Stimulated activated CD8-positive, alpha-beta memory T cell treated with anti-CD3 and anti-CD28 coated beads, Interleukin-4, amount 100 ng/mL, for 4 hours (primary cell): Measurements from ENCODE around the gene S100A10.

Experiments
- DNase-seq, 2 donors: peaks; one replicate each; pipeline ENCODE4 v3.0.0-alpha.2; 2020; ENCODE audit warnings: low read depth in 2 of 2, low spot score in 1 of 2

The S100A10 gene, protein sequence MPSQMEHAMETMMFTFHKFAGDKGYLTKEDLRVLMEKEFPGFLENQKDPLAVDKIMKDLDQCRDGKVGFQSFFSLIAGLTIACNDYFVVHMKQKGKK

DNA sequence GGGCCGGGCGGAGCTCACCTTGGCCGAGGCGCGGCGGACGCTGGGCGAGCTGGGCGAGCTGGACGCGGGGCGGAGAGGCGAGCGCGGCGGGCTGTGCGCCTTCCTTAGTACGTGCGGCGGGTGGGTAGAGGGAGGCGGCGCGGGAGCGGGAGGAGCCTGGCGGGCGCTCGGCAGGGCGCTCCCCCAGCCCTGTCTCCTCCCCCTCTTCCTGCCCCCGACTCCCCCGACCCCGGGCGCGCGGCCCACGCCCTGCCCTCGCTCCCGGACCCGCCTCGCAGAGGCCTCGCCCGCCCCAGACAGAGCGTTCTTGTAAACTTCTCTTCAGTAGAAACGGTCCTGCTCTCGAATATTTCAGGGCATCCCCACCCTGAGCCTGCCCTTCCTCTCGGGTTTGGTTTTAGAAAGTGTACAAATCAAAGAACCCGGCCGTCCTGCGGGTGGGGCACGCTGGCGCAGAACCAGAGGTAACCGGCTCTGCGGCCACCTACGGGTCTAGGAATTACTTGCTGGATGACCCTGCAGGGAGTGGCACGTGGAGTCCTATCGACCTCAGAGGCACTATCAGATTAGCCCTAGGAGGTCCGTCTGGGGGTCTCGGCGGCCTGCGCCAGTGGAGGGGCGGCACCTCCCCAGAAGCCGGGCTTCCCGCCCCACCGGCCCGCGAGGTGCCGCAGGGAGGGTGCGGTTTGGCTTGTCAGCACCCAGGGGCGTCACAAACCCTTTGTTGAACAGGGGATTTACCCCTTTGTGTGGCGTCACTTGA lies at the start of gene S100A10:
Gene S100A10, minus strand, starts transcription at position 126 of the 763 bp plus-strand sequence. CDS start 7,629 bp downstream, outside the sequence.
- DNase-seq = peak in 1 of 2 donors; percentile 56

DNA sequence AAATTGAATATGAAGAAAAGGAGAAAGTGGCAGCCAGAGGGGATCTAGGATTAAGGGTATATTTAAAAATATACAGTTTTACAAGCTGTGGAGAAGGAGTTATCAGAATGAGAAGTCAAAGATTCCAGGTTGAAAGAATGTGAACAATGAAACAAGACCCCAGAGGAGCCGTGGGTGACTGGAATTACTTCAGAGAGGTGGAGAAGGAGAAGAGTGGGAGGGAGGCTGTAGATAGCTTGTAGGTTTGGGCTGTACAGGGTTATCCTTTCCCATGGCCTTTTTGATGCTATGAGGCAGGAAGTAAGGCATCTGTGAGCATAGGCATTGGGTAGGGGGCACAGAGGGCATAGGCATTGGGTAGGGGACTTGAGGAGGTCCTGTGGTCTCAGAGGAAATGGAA lies 48.4 kb upstream of the S100A10 start:
- DNase-seq = no peak

DNA sequence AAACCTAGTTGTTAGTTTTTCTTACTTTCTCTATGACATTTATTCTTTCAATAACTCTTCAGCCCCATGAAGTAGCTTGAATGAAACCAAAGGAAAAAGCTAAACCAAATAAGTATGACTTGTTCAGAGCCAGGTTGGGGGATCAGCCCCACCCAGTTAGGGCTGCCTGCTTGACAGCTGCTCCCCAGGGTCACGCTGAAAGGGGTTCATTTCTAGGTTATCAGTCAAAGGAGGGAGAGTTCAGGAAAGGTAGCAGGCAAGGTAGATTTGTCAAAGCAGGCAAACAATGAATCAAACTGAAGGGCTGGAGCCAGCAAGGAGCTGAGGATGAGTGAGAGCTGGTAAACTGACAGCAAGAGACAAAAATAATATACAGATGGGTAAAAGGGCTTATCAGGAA lies 46.2 kb upstream of the S100A10 start:
- no peak for DNase-seq

DNA sequence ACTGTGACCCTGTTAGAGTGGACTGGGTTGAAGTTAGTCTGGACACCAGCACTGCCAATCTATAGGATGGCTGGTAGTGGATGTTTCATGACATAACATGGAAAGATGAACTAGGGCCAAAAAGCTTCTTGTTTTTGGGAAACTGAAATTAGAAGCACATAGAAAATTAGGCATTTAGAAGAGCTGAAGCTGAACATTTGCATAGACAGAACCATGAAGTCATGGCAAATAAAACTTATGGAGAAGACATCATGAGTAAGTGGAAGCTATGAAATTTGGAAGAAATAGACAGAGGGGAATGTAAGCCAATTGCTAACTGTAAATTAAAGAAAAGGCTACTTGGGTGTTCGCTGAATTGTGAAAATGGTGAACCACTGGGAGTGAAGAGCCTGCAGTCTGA lies 45.8 kb upstream of the S100A10 start:
- no peak for DNase-seq

DNA sequence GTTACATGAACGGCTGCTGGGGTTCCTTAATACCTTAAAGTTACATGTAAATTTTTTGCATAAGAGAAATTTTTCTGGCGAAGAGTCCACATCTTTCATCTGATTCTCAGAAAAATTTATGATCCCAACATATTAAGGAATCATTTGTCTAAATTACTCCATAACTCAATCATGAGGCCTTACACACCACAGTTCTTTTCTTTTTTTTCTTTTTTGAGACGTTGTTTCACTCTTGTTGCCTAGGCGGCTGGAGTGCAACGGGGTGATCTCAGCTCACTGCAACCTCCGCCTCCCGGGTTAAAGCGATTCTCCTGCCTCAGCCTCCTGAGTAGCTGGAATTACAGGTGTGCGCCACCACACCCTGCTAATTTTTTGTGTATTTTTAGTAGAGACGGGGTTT lies 45.2 kb upstream of the S100A10 start:
- DNase-seq = no peak

DNA sequence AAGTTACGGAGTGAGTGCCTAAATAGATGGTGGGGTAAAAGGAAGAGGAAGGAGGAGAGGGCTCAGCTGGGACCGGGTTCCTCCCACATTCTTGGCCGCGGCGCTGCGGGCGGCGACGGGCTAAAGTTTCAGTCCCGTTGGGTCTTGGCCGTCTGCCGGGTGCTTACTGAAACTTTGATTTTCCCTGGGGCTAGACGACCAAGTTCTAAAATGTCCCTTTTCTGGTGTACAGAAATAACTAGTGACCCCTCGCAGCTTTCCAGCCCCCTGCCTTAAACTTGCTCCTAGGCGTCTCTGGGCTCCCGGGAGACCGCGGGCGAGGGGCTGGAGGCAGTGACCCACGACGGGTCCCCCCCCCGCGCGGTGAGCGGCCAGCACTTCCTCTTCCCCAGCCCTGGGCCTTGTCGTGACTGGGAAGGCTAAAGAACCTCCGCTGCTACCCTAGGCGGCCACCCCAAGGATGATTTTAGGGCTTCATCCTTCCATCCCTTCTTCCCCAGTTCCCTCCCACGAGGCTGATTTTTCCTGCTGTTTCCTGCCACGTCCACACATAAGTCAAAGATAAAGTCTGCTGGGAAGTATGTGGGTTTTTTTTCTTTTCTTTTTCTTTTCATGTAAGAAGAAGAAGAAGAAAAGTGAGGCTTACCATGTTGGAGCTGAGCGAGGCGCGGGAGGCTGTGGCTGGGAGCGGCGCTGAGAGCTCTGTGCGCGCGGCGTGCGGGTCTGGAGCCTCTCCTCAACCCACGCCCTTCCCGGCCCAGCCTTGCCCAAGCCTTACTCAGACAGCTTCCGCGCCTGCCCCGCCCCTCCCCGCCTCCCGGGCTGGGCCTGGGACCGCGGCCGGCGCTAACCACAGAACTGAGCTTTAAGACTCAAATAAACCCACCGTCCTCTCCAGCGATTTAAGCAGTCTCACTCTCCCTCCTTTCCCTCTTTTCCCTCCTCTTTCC lies 42.9 kb upstream of the S100A10 start, which contains the start of gene S100A11:
Gene S100A11, minus strand, starts transcription at position 738 of the 950 bp plus-strand sequence. Its CDS starts 89 bp downstream, at position 649.
- peak in 1 of 2 donors; percentile 63 for DNase-seq

DNA sequence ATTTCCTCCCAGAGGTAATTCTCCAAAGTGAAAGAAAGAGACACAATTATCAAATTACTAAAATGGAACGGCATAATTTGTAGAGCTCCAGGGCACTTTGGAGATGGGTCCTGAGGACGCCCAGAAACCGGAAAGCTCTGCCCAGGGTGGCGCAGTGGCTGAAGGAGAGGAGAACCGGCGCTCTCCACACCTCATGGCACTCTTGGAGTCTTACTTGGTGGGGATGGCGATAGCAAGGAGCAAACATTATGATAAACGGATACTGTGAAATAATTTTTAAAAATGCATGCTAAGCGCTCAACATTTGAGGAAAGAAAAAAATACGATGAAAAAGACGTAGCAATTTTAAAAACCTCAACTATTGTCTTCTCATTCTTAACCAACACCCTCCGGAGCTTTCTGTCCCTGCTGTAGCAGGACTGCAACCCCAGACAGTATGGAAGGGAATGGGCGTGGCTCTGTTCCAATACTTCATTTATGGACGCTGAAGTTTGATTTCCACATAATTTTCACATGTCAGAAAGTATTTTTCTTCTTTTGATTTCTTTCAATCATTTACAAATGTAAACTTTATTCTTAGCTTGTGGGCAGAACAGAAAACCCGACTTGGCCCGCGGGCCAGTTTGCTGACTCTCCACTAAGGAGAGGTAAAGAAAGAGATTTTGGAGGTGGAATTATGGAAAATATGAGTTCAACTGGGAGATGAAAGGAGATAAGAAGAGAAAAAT lies 42.0 kb upstream of the S100A10 start:
- no peak for DNase-seq

DNA sequence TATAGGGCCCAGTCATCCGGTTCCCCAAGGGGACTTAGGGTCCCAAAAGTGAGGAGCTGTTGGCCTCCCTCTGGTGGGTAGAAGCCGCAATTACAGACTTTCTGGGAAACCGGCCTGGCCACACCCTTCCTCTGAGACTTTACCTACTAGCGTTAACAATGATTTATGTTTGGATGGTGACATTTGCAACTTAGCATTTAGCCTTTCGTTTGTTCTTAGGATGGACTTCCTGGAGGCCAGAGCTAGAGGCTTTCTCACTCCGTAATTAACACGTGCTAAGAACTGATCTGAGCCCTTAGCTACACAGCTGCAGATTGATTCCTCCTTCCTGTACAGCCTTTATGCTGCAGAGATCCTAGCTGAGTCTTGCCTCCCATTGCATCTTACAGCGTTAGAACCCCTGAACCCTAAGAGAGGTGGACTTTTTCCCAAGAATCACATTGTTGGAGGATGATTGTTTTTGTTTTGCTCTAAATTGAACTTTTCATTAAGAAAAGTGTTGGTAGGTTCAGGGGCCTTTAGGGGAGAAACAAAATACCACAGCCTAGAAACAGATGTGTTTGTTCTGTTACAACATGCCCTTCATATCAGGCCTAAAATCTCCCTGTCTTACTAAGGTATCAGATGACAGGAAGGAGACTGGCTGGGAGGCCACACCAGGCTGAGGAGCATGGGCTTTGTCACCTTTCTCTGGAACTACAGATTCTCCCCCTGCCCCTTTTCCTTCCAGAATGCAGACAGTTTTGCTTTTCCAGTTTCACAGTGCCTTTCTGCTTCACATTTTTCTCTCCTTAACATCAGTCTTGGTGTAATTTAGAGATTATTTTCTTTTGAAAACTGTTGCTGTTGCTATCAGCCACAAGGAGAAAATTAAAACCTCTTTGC lies 41.2 kb upstream of the S100A10 start:
- peak in 1 of 2 donors; percentile 24 for DNase-seq

DNA sequence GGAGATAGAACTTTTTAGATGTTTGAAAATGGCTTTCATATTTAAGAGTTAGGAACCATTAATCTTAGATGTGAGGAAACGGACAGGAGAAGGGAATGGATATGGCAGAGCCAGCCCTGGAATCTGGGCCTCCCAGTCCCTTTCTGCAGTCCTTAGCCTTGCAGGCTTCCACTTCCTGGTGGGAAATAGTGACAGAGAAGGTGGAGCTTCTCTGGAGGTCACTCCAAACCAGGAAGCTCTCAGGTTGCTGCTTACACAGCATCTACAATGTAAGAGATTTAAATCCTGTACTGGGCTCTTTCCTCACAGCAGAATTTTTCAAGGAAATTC lies 40.6 kb upstream of the S100A10 start:
- DNase-seq = no peak

DNA sequence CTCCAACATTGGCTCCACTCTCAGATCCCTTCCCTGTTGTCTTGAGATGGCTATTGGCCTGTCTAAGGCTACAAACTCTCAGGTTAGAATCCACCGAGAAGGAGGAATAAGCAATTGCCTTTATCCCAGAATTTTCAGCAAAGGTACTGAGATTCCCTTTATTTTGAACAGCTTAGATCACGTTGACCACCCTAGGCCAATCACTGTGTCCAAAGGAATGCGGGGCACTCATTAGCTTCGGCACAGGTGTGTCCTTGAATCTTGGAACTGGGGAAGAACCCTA lies 36.2 kb upstream of the S100A10 start:
- no peak for DNase-seq

DNA sequence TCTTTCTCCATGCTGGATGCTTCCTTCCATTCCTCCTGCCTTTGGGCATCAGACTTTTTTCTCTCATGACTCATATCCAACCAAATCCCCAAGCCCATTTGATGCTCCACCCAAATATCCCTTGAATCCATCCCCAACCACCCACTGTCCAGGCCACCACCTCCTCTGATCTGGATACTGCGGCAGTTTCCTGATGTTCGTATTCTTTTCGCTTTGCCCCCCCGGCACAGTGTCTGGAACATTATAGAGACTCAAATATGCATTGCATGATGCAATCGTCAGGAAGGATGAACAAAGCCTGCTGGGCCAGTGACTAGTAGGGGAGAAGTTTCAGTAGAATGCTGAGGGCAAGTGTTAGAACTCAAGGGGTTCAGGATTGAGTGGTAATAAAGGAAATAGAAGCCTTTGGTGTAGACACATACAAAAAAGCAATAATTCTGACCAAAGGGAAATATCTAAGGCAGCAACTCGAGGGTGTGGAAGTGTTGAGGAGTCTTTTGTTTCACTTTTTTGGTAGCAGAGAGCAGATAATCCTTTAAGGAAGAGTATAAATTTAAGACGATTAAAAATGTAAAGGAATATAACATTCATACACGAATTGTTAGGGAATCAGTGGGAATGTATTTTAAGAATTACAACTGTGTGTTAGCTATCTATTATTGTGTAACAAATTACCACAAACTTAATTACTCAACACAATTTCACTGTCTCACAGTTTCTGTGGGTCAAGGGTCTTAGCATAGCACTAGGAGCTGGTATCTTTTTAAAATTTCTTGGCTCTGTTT lies 35.7 kb upstream of the S100A10 start:
- DNase-seq = no peak

DNA sequence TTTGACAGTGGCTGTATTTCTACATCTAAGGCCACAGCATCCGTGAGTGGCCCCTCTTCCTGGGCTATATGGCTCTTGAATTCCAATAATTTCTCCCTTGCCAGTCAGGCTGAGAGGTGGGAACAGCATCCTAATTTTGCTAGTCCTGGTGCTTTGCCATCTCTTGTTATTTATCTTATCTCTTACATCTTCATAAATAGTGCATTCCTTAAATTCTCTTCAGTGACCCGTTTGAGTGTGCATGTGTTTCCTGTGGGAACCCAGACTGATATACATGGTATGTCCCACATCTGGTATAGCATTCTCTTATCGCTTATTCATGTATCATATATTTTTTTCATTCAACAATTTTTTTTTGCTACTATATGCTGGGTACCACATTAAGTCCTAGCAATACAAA lies 33.2 kb upstream of the S100A10 start:
- no peak for DNase-seq

DNA sequence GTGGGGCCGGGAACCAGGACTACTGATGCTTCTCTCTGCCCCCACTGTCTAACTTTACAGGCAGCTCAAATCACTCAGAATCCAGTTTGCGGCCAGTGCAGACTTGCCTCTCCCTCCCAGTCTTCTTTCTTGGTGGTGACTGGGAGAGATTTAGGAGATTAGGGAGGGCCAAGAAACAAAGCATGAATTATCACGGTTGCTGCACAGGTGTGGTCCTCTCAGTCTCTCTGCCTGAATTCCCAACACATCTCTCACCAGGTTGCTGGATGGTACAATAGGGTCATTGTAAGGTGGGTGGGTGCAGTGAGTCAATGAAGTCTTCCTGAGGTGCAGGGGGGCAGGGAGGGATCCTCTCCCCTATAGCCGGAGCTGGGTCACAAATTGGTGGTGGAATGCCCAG lies 30.6 kb upstream of the S100A10 start:
- no peak for DNase-seq

DNA sequence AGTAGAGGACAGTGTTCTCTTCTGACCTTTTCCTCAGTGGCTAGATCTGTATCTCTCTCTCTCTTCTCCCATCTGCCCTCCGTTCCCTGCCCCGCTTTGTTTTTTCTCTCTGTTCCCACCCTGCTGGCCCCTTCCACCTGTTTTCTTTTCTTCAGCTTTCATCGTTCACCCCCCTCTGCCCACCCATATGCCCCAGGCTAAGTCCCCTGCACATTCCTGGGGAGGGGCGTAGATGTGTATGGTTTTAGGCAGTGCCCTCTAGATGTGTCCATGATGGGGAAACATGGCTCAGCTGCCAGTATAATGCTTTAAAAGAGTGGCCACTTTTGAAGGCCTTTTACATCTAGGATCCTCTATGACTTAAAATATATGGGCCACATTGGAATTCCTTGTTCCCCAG lies 29.6 kb upstream of the S100A10 start:
- no peak for DNase-seq

DNA sequence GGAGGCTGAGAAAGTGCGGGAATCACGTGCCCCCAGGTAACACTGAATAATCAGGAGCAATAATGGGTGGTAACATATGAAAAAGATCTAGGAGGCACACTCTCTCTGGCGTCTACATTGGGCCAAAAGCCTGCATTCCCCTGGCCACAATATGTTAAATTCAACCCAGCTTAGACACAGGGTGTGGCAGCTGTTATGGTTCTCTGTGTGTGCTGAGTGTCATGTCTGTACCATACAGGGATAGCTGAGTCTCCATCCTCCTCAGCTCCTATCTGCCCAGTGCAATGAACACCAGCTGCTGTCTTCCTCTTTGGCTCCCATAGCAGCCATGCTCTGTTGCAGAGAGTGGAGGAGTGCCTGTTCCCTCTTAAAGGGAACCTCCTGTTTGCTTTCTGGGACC lies 28.8 kb upstream of the S100A10 start:
- no peak for DNase-seq

DNA sequence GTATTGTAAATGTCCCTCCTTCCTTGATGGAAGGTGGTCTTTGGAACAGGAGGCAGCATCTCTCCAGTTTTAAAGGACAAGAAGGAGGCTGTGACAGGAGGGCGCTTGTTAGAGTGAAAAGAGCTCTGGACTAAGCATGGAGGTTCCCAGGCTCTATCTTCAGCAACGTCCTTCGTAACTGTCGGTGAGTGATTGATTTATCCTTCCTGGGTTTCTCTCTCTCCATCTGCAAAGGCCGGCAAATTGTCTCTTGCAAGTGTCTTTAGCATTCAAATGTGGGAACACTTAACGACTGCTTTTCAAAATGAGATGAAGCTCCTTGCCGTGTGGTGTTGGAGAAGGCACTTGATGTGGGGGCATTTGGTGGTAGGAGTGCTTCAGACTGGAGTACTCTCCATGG lies 27.9 kb upstream of the S100A10 start:
- DNase-seq = no peak

DNA sequence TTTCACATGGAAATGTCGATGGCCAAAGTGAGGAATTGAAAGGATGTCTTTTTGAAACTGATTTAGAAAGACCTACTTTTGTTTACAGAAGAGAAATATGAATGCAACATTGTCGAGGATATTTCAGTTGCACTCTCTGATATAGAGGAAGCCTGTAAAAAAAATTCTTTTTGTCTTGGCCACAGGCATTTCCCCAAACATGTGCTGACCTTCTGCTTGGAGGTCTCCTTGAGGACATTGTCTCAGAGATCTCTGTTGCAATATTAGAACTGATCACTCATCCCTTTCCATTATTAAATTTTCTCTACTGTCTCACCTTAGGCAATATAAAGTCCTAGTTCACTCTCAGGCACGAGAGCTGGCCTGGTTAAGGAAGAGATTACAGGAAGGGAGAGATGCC lies 27.2 kb upstream of the S100A10 start:
- no peak for DNase-seq

DNA sequence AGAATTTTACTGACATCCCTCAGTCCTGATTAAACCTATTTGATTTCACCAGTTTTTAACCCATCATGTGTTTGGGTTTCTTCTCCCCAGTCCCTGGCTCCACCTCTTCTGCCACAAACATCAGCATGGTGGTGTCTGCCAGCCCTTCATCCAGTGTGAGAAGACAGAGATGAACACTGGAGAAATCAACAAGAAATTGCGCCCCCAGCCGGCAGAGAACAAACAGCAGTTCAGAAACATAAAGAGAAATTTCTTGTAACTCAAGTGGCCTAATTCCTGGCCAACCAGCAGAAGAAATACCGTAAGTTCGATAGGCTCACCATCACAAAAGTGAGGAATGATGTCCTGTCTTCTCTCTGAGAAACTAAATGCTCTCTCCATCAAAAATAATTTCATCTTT lies 24.9 kb upstream of the S100A10 start:
- no peak for DNase-seq

DNA sequence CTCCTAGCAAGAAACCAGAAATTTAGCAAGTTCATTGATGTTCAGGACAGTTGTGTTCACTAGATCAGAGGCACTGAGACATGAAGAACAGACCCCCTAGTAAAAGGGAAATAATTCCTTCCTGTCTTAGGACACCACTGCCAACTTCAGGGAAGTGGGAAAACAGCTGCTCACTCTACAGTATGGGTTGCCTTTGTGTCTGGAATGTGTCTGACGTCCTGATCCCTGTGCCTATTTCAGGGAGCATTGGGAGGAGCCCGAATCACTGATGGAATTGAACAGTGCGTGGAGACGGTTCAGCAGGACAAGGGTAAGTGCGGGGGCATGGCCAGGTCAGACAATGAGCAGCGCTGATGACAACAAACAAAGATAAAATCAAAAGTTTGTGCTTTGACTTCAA lies 22.1 kb upstream of the S100A10 start:
- no peak for DNase-seq

DNA sequence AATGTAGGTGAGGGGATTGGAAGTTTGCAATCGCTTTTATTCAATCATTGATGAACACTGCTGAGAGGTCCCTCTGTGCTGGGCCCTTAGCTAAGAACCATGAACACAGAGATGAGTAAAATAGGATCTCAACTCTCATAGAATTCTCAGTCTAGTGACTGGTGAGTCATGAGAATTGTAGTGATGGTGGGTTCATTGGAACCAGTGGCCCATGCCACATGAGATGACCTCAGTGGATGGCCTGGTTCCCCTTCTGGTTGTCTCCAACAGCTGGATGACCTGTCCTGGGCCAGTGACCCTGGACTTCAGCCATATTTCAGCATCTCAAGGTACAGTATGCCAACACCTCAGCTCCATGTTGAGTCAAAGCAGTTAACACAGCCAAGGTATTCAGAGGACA lies 21.3 kb upstream of the S100A10 start:
- DNase-seq = no peak
